SU-DHL-6 (cell line): ENCODE results near the gene OPN1SW.

ENCODE experiments used
- H2AFZ ChIP-seq: fragments of 200-600 bp; sonication (generic); 2 replicates; pipeline ENCODE4 v1.6.1; 2014; ENCODE audit warnings: low read depth, mild to moderate bottlenecking, moderate library complexity, mixed read lengths, antibody characterized with exemption, low read length; ENCODE audit not compliant: severe bottlenecking
- H3F3A ChIP-seq: fragments of 200-600 bp; shearing (Covaris generic); 2 replicates; pipeline ENCODE4 v1.6.0; 2016; ENCODE audit warnings: antibody characterized with exemption, mild to moderate bottlenecking; ENCODE audit not compliant: insufficient read depth
- H3K27ac ChIP-seq: fragments of 200-600 bp; sonication (generic); 2 replicates; pipeline ENCODE4 v1.5.1; 2016; ENCODE audit warnings: low read depth, mild to moderate bottlenecking, low read length, moderate library complexity, mixed read lengths
- H3K27me3 ChIP-seq: fragments of 200-600 bp; sonication (generic), shearing (Covaris generic); 2 replicates; pipeline ENCODE4 v1.6.0; 2014; ENCODE audit warnings: mild to moderate bottlenecking, low read length
- H3K36me3 ChIP-seq: fragments of 200-600 bp; sonication (generic); 2 replicates; pipeline ENCODE4 v1.6.1; 2014; ENCODE audit warnings: mild to moderate bottlenecking, low read length, mixed read lengths
- H3K4me2 ChIP-seq: fragments of 300-600, 200-600 bp; shearing (Covaris generic), sonication (generic); 2 replicates; pipeline ENCODE4 v1.6.0; 2014; ENCODE audit warnings: low read length, low read depth, mild to moderate bottlenecking; ENCODE audit not compliant: poor library complexity, severe bottlenecking
- H3K4me3 ChIP-seq: fragments of 200-600 bp; sonication (generic); 2 replicates; pipeline ENCODE4 v1.5.1; 2014; ENCODE audit warnings: antibody characterized with exemption, low read length, mild to moderate bottlenecking, mixed read lengths; ENCODE audit not compliant: insufficient read depth, poor library complexity, severe bottlenecking
- H3K79me2 ChIP-seq: fragments of 200-600 bp; sonication (generic); 2 replicates; pipeline ENCODE4 v1.6.1; 2014; ENCODE audit warnings: mild to moderate bottlenecking, low read length, moderate library complexity; ENCODE audit not compliant: insufficient read depth
- H3K9ac ChIP-seq: fragments of 200-600 bp; sonication (generic); 2 replicates; pipeline ENCODE4 v1.7.0; 2014; ENCODE audit warnings: mild to moderate bottlenecking, low read length
- H3K9me2 ChIP-seq: fragments of 200-600 bp; sonication (generic); replicated peaks from 2 replicates; pipeline ENCODE4 v1.6.1; 2014; ENCODE audit warnings: low read length; ENCODE audit not compliant: insufficient read depth
- H3K9me3 ChIP-seq: fragments of 200-600 bp; sonication (generic); 2 replicates; pipeline ENCODE4 v1.6.1; 2014; ENCODE audit warnings: low read length, mixed read lengths; ENCODE audit not compliant: insufficient read depth
- H4K20me1 ChIP-seq: fragments of 200-600 bp; sonication (generic); 2 replicates; pipeline ENCODE4 v1.6.1; 2014; ENCODE audit warnings: low read depth, mild to moderate bottlenecking, antibody characterized with exemption, low read length, moderate library complexity, mixed read lengths
- CTCF ChIP-seq: fragments of 200-600 bp; sonication (generic); IDR thresholded peaks from one replicate; pipeline ENCODE4 v1.5.1; 2017; ENCODE audit warnings: antibody characterized with exemption, mild to moderate bottlenecking, low read length, moderate library complexity; ENCODE audit not compliant: insufficient read depth, poor library complexity, severe bottlenecking
- EZH2phosphoT487 ChIP-seq: fragments of 200-600 bp; sonication (generic), shearing (Covaris generic); conservative IDR thresholded peaks from 2 replicates; pipeline ENCODE4 v1.6.1; 2018; ENCODE audit warnings: mild to moderate bottlenecking, antibody characterized with exemption, low read length, moderate library complexity, mixed read lengths

The OPN1SW gene

GRCh38 chr7:128743112-128743772 lies 32.4 kb downstream of the OPN1SW start:
- H3K36me3 ChIP-seq: no peaks in the 10 kb centered on the region
- H4K20me1 ChIP-seq: peaks cover 15% of the 10 kb centered on the region; the same call in 1 of the 2 replicates
- no peak overlapping the region for H3K27ac ChIP-seq
- no peak overlapping the region for H2AFZ ChIP-seq
- H3K79me2 ChIP-seq: peaks cover 90% of the 10 kb centered on the region
- H3K27me3 ChIP-seq: no peaks in the 10 kb centered on the region
- H3K4me3 ChIP-seq: no peak overlapping the region
- H3K4me2 ChIP-seq: no peak overlapping the region
- no peaks in the 10 kb centered on the region for H3K9me3 ChIP-seq
- TF ChIP-seq EZH2phosphoT487 (no peak), CTCF (no peak)
- 0 out of 2 replicates have a peak, but pooled peaks cover 3% of the 10 kb centered on the region for H3F3A ChIP-seq
- H3K9ac ChIP-seq: no peak overlapping the region
- no peaks in the 10 kb centered on the region for H3K9me2 ChIP-seq

GRCh38 chr7:128742206-128742605 lies 33.4 kb downstream of the OPN1SW start:
- no peak for TF ChIP-seq EZH2phosphoT487
- TF ChIP-seq CTCF: no peak
- H3K9me2 ChIP-seq: no peaks in the 10 kb centered on the region
- no peaks in the 10 kb centered on the region for H3K36me3 ChIP-seq
- H3K9ac ChIP-seq: no peak overlapping the region
- H3K79me2 ChIP-seq: peaks cover 80% of the 10 kb centered on the region
- no peak overlapping the region for H3K4me3 ChIP-seq
- no peak overlapping the region for H3K27ac ChIP-seq
- no peak overlapping the region for H3K4me2 ChIP-seq
- no peaks in the 10 kb centered on the region for H3K27me3 ChIP-seq
- H2AFZ ChIP-seq: no peak overlapping the region
- H3K9me3 ChIP-seq: no peaks in the 10 kb centered on the region
- peaks cover 10% of the 10 kb centered on the region; the same call in 1 of the 2 replicates for H4K20me1 ChIP-seq
- 0 out of 2 replicates have a peak, but pooled peaks cover 4% of the 10 kb centered on the region for H3F3A ChIP-seq

GRCh38 chr7:128741491-128741890 lies 34.1 kb downstream of the OPN1SW start:
- Histone ChIP-seq H4K20me1 (peaks cover 9% of the 10 kb centered on the region; the same call in 1 of the 2 replicates), H3K79me2 (peaks cover 73% of the 10 kb centered on the region), H3K9ac (no peak overlapping the region), H3K4me3 (no peak overlapping the region), H3K9me3 (no peaks in the 10 kb centered on the region), H3F3A (0 out of 2 replicates have a peak, but pooled peaks cover 4% of the 10 kb centered on the region), H3K27me3 (no peaks in the 10 kb centered on the region), H3K9me2 (no peaks in the 10 kb centered on the region), H3K27ac (no peak overlapping the region), H3K36me3 (no peaks in the 10 kb centered on the region), H3K4me2 (peak overlapping the region; percentile 94), H2AFZ (no peak overlapping the region)
- TF ChIP-seq CTCF (no peak), EZH2phosphoT487 (no peak)
